Heart right ventricle (tissue), 16 donors: ENCODE measurements around the gene CADM4. TPM values are rescaled to one million over a fixed set of nuclear protein-coding genes. Genes with fewer than 3 reads are reported as not detected.
A peak's percentile ranks its signal among the peaks of the same experiment; 100 is the strongest.

Experiments used
- ATAC-seq, 8 donors: fragments of 200-7000 bp; cut with Tn5 transposase; one replicate each; pipeline ENCODE4 v1.9.1; 2020; ENCODE audit warnings: mild to moderate bottlenecking in 8 of 8, moderate library complexity in 8 of 8, moderate number of reproducible peaks in 1 of 8
- DNase-seq, 2 donors: peaks; one replicate each; pipeline ENCODE4 v3.0.0-alpha.2; 2020
- H3K27ac ChIP-seq, 10 donors: fragments of 200-600 bp; sonication (generic) in 2 of 10; one replicate each; pipeline versions ENCODE4 v1.5.0 to v1.8.0; 2020 to 2022; ENCODE audit warnings: mild to moderate bottlenecking in 3 of 10
- H3K27me3 ChIP-seq, 7 donors: fragments of 200-600 bp; one replicate each; pipeline ENCODE4 v1.8.0; 2021 to 2022; ENCODE audit warnings: mild to moderate bottlenecking in 2 of 7
- H3K36me3 ChIP-seq, 9 donors: fragments of 200-600 bp; sonication (generic) in 1 of 9; one replicate each; pipeline versions ENCODE4 v1.5.0 to v1.8.0; 2020 to 2022; ENCODE audit warnings: mild to moderate bottlenecking in 2 of 9
- H3K4me1 ChIP-seq, 9 donors: fragments of 200-600 bp; sonication (generic) in 1 of 9; one replicate each; pipeline versions ENCODE4 v1.5.0 to v1.8.0; 2020 to 2022; ENCODE audit warnings: mild to moderate bottlenecking in 4 of 9
- H3K4me3 ChIP-seq, 10 donors: fragments of 200-600 bp; sonication (generic) in 2 of 10; one replicate each; pipeline versions ENCODE4 v1.5.0 to v1.8.0; 2020 to 2022; ENCODE audit warnings: mild to moderate bottlenecking in 7 of 10, moderate library complexity in 2 of 10
- H3K9me3 ChIP-seq, 11 donors: fragments of 200-600 bp in 10 of 11; sonication (generic) in 2 of 11; one replicate each; pipeline versions ENCODE4 v1.5.0 to v1.8.0; 2013 to 2022; ENCODE audit warnings: mild to moderate bottlenecking in 2 of 11, control low read depth in 1 of 11, moderate library complexity in 1 of 11
- WGBS, 2 donors: extraction: QIAGEN DNeasy Blood & Tissue Kit; methylation state at CpG; one replicate each; pipeline ENCODE4 v1.1.7; 2013; ENCODE audit warnings: inconsistent platforms in 1 of 2; 5-methylcytosine and 5-hydroxymethylcytosine counted together
- intact Hi-C, 10 donors: fragments of 100-400 bp; cut with DNase I; formaldehyde crosslinking; loops; one replicate each; pipeline versions ENCODE4 v1.11.1 to v1.14.2; 2022
- polyA plus RNA-seq, 2 donors: library from polyadenylated mRNA; stranded (reverse); fragments of 200-250 nt; gene quantifications; one replicate each; pipeline ENCODE4 v1.2.3, GENCODE V29; 2013
- total RNA-seq, 10 donors: library from RNA; stranded (reverse); fragmentation: NEBNext Ultra II Directional in 3 of 10; extraction: Animal tissue kit (Norgen Biotek cat#: 25700) in 3 of 10; gene quantifications; one replicate each; pipeline versions ENCODE4 v1.2.1 to v1.2.4, GENCODE V29; 2021 to 2023
- TF ChIP-seq, protein P1 (sequence below), 9 donors: fragments of 200-600 bp; sonication (generic) in 2 of 9; IDR thresholded peaks; one replicate each; pipeline versions ENCODE4 v1.5.0 to v1.8.0; 2021 to 2022; ENCODE audit warnings: antibody characterized with exemption in 9 of 9, mild to moderate bottlenecking in 5 of 9, moderate library complexity in 1 of 9
- donor health status: Arrhythmogenic right ventricular cardiomyopathy.
- donor health status: ischemic (EF 13 %, LVEDD 7.1; RV severe dilation, severe dysfunction).
- donor health status: healthy with polysubstance abuse.
- donor health status: DM: no; HTN: yes; CAD: no.
- donor health status: DM: no; HTN: no; CAD: no.
- donor health status: ischemic (EF 25% LVEDD 6.9; RV normal size, moderate dysfunction).
- donor health status: ischemic (EF 25% LVEDD 5.7; RV mildly dilated, moderate dysfunction).
- donor health status: healthy.
- donor health status: DM: yes; HTN: yes; CAD: no.
- donor health status: Ischemic cardiomyopathy.
- donor health status: ischemic (EF 35%, LVEDD 5.7; RV mildly dilated, moderate dysfunction).
- donor health status: nonischemic (EF 11% LVEDD 7.7; RV severe dilation, severe dysfunction).
- donor health status: DM: yes; HTN: yes; CAD: no.
- donor health status: PGD.
- donor health status: ischemic (EF 29% LVEDD 5.4; RV normal size, mild dysfunction).
- donor health status: nonischemic (EF 23%, LVEDD 6.1; RV moderate dilation, normal function).

The CADM4 gene
- total and polyA plus RNA-seq, 12 donors = 3.0 to 12.3 (median 8.2) TPM

DNA sequence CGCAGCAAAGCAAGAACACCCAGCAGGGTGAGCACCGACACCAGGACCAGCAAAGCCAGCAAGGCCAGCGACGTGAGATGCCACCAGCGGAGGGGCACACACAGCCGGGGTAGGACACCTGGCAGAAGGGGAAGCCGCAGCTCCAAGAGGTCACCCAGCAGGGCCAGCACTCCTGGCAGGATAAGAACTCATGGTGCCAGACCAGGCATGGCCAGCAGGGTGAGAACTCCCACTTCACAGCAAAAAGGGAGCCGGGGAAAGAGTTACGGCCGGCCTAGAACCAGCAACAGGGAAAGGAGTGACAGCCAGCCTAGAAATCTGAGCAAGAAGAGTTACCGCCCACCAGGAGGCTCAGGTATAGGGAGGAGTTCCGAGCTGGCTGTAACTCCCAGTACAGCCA, 27.3 kb downstream of the CADM4 start:
- no peaks in the 10 kb centered on the region for H3K9me3 ChIP-seq
- no peak for DNase-seq
- H3K36me3 ChIP-seq = peaks cover 0 to 52% (median 4%) of the 10 kb centered on the region in 9 donors
- TF ChIP-seq, protein P1, sequence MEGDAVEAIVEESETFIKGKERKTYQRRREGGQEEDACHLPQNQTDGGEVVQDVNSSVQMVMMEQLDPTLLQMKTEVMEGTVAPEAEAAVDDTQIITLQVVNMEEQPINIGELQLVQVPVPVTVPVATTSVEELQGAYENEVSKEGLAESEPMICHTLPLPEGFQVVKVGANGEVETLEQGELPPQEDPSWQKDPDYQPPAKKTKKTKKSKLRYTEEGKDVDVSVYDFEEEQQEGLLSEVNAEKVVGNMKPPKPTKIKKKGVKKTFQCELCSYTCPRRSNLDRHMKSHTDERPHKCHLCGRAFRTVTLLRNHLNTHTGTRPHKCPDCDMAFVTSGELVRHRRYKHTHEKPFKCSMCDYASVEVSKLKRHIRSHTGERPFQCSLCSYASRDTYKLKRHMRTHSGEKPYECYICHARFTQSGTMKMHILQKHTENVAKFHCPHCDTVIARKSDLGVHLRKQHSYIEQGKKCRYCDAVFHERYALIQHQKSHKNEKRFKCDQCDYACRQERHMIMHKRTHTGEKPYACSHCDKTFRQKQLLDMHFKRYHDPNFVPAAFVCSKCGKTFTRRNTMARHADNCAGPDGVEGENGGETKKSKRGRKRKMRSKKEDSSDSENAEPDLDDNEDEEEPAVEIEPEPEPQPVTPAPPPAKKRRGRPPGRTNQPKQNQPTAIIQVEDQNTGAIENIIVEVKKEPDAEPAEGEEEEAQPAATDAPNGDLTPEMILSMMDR (IDR thresholded peaks at IDR 0.05) = no peak
- WGBS, 2 donors = 97 to 98% methylated on average over 12 of the region's 12 CpGs
- no peak overlapping the region for H3K4me3 ChIP-seq
- no peak overlapping the region for H3K27ac ChIP-seq
- intact Hi-C loops = no loop called here
- ATAC-seq = no peak
- H3K4me1 ChIP-seq = no peaks in the 10 kb centered on the region
- no peaks in the 10 kb centered on the region for H3K27me3 ChIP-seq

- H3K36me3 ChIP-seq = peaks cover 0 to 56% (median 4%) of the 10 kb centered on the region in 9 donors
- peak in 1 of 8 donors; percentile 24 for ATAC-seq
- TF ChIP-seq, protein P1 (IDR thresholded peaks at IDR 0.05) = no peak
- no peak for DNase-seq
- WGBS, 2 donors = 93 to 96% methylated on average over 3 of the region's 3 CpGs
- no peak within 1 kb of the TSS for H3K4me3 ChIP-seq
- peaks cover 0 to 3% (median 0%) of the 10 kb centered on the region in 9 donors for H3K4me1 ChIP-seq
- no peaks in the 10 kb centered on the region for H3K27me3 ChIP-seq
- intact Hi-C loops = no loop called here
- no peaks in the 10 kb centered on the region for H3K9me3 ChIP-seq
- no peak within 1 kb of the TSS for H3K27ac ChIP-seq
These were observed 27.9 kb downstream of the CADM4 start, which contains the start of gene SRRM5 for GRCh38 chr19:43611788-43612187. Gene SRRM5, plus strand, starts transcription at chr19:43612088. Its CDS starts 34 bp downstream, at chr19:43612122.

DNA sequence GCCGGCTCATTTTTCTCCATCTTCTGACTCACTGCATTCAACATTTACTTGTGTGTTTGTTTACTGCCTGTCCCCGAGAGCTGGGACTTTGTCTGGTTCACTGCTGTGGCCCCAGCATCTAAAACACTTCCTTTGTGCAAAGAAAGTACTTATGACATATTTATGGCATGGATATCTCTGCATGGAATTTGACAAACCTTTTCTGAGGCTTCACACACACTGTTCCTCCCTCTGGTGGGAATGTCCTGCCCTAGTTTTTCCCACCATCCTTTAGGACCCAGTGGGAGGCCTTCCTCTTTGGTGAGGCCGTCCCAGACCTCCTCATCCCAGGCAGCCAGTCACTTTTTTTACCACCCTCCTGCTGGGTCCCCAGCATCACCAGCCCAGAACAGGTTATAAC, 29.2 kb downstream of the CADM4 start:
- intact Hi-C loops = no loop called here
- DNase-seq (no peak), ATAC-seq (no peak)
- Histone ChIP-seq H3K27ac (no peak overlapping the region), H3K27me3 (no peaks in the 10 kb centered on the region), H3K36me3 (peaks cover 0 to 63% (median 4%) of the 10 kb centered on the region in 9 donors), H3K4me3 (no peak overlapping the region), H3K9me3 (no peaks in the 10 kb centered on the region), H3K4me1 (peaks cover 0 to 7% (median 0%) of the 10 kb centered on the region in 9 donors)
- TF ChIP-seq, protein P1 (IDR thresholded peaks at IDR 0.05) = no peak
- 72 to 77% methylated on average over 3 of the region's 3 CpGs for WGBS, 2 donors

DNA sequence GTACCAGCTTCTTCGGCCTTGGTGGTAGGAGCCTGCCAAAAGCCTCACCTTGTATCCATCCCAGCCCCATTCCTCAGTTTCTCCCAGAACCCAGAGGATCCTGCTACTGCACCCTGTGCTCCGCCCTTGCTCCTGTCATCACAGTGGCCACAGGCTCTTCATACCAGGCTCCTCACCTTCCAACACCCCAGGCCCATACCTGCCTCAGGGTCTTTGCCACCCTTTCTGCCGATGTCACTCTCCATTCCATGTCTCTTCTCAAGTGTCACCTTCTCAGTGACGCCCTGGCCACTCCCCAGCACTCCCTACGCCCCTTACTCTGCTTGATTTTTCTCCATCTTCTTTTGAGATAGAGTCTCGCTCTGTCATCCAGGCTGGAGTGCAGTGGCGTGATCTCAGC, 29.8 kb downstream of the CADM4 start:
- DNase-seq (no peak), ATAC-seq (no peak)
- intact Hi-C loops = no loop called here
- H3K36me3 ChIP-seq = peaks cover 0 to 63% (median 4%) of the 10 kb centered on the region in 9 donors
- TF ChIP-seq, protein P1 (IDR thresholded peaks at IDR 0.05) = no peak
- no peak overlapping the region for H3K4me3 ChIP-seq
- H3K27ac ChIP-seq = no peak overlapping the region
- H3K27me3 ChIP-seq = no peaks in the 10 kb centered on the region
- peaks cover 0 to 11% (median 0%) of the 10 kb centered on the region in 9 donors for H3K4me1 ChIP-seq
- 83 to 89% methylated on average over 7 of the region's 7 CpGs for WGBS, 2 donors
- H3K9me3 ChIP-seq = no peaks in the 10 kb centered on the region
